ENCODE measurements around the gene TEX22.

Gene TEX22

GRCh38 chr14:105455086-105455640, 56.8 kb downstream of the TEX22 start:
- no peak for DNase-seq (ENCODE audit: low read depth in 1 of 2, low spot score in 1 of 2)

- DNase-seq (ENCODE audit: low read depth in 1 of 2, low spot score in 1 of 2) = no peak
These were observed 57.7 kb downstream of the TEX22 start for GRCh38 chr14:105455766-105456660.

GRCh38 chr14:105456736-105457617, 58.6 kb downstream of the TEX22 start:
- DNase-seq (ENCODE audit: low read depth in 1 of 2, low spot score in 1 of 2) = no peak

GRCh38 chr14:105458010-105458409, 59.7 kb downstream of the TEX22 start:
- DNase-seq (ENCODE audit: low read depth in 1 of 2, low spot score in 1 of 2) = no peak

GRCh38 chr14:105458571-105458970, 60.2 kb downstream of the TEX22 start:
- no peak for DNase-seq (ENCODE audit: low read depth in 1 of 2, low spot score in 1 of 2)

GRCh38 chr14:105460116-105460515, 61.8 kb downstream of the TEX22 start:
- DNase-seq (ENCODE audit: low read depth in 1 of 2, low spot score in 1 of 2) = no peak

- no peak for DNase-seq (ENCODE audit: low read depth in 1 of 2, low spot score in 1 of 2)
These were observed 62.3 kb downstream of the TEX22 start for GRCh38 chr14:105460616-105461015.

- no peak for DNase-seq (ENCODE audit: low read depth in 1 of 2, low spot score in 1 of 2)
These were observed 63.6 kb downstream of the TEX22 start for GRCh38 chr14:105461903-105462302.

All from stimulated activated CD4-positive, alpha-beta T cell treated with anti-CD3 and anti-CD28 coated beads, Interleukin-15, amount 100 ng/mL, for 1 hour (primary cell).